OCI-LY1 (cell line): ENCODE results near the gene COL26A1.

Experiments
- EZH2 ChIP-seq: fragments of 200-600 bp; sonication (generic), shearing (Covaris generic); IDR thresholded peaks from 2 replicates; pipeline ENCODE4 v1.8.0; 2017; ENCODE audit warnings: borderline replicate concordance, mixed run types, mild to moderate bottlenecking, antibody characterized with exemption, low read length, moderate library complexity, mixed read lengths
- TF ChIP-seq, protein P1 (sequence below): fragments of 200-600 bp; sonication (generic), shearing (Covaris generic); IDR thresholded peaks from 2 replicates; pipeline ENCODE4 v1.5.1; 2017; ENCODE audit warnings: mild to moderate bottlenecking, antibody characterized with exemption, low read length, moderate library complexity, mixed read lengths

DNA sequence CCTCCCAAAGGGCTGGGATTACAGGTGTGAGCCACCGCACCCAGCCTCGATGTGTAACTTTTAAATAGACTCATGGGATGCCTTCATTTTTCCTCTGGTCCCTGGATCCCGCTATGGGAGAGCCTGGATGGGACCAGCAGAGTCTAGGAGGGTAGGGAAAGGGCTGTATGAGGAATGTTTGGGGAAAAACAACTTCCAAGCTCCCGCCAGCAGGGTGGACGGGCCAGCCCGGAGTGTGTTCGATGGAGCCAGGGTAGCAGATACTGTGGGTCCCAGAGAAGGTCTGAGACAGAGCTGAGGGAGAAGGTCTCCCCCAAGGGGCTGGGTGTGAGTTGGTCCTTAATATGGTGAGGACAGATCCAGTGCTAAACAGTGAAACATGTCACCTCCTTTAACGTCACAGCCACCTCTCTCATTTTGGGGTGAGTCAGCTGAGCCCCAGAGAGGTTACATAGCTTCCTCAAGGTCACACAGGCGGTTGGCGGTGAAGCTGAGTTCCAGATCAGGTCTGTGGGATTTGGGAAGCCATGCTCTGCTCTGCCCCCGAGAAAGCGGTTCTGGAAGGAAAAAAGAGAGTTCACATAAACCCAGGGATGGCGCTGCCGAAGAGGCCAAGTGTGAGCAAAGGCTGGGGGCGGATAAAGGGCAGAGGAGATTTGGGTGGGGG is 200.0 kb downstream of the COL26A1 start:
- TF ChIP-seq, protein P1, sequence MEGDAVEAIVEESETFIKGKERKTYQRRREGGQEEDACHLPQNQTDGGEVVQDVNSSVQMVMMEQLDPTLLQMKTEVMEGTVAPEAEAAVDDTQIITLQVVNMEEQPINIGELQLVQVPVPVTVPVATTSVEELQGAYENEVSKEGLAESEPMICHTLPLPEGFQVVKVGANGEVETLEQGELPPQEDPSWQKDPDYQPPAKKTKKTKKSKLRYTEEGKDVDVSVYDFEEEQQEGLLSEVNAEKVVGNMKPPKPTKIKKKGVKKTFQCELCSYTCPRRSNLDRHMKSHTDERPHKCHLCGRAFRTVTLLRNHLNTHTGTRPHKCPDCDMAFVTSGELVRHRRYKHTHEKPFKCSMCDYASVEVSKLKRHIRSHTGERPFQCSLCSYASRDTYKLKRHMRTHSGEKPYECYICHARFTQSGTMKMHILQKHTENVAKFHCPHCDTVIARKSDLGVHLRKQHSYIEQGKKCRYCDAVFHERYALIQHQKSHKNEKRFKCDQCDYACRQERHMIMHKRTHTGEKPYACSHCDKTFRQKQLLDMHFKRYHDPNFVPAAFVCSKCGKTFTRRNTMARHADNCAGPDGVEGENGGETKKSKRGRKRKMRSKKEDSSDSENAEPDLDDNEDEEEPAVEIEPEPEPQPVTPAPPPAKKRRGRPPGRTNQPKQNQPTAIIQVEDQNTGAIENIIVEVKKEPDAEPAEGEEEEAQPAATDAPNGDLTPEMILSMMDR: no peak
- no peak for TF ChIP-seq EZH2
